Activated CD4-positive, CD25-positive, alpha-beta regulatory T cell treated with anti-CD3 and anti-CD28 coated beads, Interleukin-2, amount 50 U/mL, for 72 hours (primary cell): ENCODE data around the gene YDJC.
A peak's percentile ranks its signal among the peaks of the same experiment; 100 is the strongest.
"Not testable (repeated sequence)": the region's sequence is repeated elsewhere in the genome, so short reads cannot be mapped to it uniquely, and the experiment has no call there.

Source experiments
- DNase-seq: peaks from one replicate; pipeline ENCODE4 v3.0.0; 2021

Gene YDJC

GRCh38 chr22:21628386-21629254, 1.2 kb downstream of the YDJC start:
- DNase-seq = no peak

- no peak for DNase-seq
Observed at GRCh38 chr22:21626735-21627469, 2.9 kb downstream of the YDJC start.

GRCh38 chr22:21626073-21626734, 3.6 kb downstream of the YDJC start:
- DNase-seq = no peak

GRCh38 chr22:21624880-21625791, 4.7 kb downstream of the YDJC start:
- no peak for DNase-seq

GRCh38 chr22:21624120-21624879, 5.5 kb downstream of the YDJC start:
- DNase-seq = peak; percentile 57

- no peak for DNase-seq
Observed at GRCh38 chr22:21623648-21623970, 6.2 kb downstream of the YDJC start.

DNA sequence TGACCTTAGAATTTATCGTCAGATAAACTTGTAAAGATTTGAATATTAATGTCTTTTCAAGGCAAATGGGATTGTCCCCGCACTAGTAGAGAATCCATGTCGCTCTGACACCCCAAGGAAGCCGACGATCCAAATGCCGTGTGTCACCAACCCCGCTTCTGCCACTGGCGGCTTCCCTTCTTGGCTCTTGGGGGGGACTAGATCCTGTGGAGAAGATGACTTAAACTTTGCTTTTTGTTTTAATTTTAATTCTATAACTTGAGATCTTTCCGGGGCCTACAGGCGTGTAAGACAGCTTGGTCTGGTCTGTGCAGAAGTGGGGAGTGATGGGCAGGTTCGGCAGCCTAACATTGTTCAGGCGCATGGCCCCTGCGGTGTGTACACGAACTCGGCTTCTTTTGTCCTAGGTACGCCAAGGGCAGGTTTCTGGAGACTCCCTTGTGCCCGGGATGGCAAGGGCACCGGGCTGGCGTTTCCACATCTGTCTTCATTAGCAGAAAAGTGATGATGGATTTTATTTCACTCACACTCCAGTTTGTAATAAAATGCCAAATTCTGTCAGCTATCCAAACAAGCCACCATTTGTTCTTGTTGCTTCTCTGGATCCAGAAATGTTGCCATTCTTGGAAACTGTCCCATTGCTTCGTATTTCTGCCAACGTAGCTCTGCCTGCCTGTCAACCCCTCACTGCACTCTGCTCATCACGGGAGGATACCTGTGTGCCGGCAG, 6.7 kb downstream of the YDJC start:
- DNase-seq = no peak

GRCh38 chr22:21622011-21622918, 7.6 kb downstream of the YDJC start:
- DNase-seq = no peak

- DNase-seq = no peak
Observed at GRCh38 chr22:21621025-21621424, 8.8 kb downstream of the YDJC start.

- not testable (repeated sequence) for DNase-seq
Observed at GRCh38 chr22:21617337-21617736, 12.5 kb downstream of the YDJC start.

GRCh38 chr22:21615731-21616130, 14.1 kb downstream of the YDJC start:
- no peak for DNase-seq

DNA sequence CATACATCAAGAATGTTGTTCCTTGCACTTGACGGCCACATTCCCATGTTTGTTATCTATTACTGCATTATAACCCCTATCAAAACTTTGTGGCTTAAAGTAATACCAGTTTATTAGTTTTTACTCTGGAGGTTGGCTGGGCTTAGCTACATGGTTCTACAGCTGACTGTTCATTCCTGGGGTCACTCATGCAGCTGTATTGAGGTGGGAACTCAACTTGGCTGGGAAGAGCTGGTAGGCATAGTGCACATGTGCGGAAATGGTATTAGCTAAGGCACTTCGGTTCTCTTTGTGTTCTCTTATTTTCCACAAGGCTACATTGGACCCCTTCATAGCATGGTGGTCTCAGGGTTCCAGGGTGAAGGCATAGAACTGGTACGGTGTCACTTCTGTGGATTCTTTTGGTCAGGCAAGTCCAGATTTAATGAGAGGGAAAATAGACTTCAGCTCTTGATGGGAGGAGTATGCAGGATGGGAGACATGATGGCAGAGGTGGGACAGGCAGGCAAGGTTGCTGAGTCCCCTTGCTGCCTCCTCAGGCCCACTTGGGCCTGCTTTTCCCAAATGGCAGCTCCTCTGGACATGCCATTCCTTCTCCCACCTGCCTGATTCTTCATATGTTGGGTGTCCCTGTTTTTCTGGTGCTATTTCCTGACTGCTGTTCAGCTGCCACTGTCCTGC, 16.1 kb downstream of the YDJC start:
- no peak for DNase-seq

- no peak for DNase-seq
Observed at GRCh38 chr22:21612858-21613257, 17.0 kb downstream of the YDJC start.

DNA sequence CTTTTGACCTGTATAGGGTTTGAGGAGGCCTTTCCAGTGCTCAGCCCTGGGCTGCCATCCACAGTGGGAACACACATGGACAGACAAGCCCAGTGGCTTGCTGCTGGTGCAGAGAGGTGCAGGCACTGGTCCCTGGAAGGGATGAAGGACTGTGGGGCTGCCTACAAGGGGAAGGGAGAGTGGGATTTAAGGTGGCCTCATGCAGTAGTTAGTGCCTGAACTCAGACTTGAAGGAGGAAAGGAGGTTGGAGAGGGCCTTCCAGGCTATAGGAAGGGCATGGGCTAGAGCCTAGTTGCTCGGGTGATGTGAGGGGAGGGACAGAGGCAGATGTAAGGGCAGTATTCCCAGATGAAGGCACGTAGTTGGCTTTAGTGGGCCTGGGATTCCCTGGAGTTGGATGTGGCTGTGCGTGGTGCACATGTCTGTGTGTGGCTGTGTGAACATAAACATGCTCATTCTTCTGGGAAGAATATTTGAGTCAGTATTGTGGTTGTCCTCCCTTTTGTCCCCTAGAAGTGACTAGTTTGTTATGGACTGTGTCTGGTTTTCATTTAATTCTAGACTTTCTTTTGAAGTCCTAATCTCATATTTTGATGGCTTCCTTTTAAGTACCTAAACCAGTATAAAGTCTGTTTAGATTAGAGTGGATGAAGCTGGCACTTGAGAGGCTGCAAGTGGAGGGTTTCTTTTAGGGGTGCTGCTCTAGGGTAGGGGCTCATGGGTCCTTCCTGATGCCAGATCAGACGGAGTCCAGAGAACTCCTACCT, 18.4 kb downstream of the YDJC start:
- DNase-seq = no peak

DNA sequence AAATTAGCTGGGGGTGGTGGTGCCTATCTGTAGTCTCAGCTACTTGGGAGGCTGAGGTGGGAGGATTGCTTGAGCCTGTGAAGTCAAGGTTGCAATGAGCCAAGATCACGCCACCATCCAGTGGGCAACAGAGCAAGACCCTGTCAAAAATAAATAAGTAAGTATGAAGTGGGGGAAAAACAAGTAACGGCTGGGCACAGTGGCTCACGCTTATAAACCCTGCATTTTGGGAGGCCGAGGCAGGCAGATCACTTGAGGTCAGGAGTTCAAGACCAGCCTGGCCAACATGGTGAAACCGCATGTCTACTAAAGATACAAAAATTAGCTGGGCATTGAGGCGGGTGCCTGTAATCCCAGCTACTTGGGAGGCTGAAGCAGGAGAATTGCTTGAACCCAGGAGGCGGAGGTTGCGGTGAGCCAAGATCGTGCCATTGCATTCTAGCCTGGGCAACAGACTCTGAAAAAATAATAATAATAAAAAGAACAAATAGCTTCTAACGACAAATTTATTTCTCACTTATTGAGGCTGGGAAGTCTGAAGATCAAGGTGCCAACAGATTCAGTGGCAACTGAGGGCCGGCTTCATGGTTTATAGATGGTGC, 20.2 kb downstream of the YDJC start:
- not testable (repeated sequence) for DNase-seq

GRCh38 chr22:21606775-21607174, 23.0 kb downstream of the YDJC start:
- no peak for DNase-seq

DNA sequence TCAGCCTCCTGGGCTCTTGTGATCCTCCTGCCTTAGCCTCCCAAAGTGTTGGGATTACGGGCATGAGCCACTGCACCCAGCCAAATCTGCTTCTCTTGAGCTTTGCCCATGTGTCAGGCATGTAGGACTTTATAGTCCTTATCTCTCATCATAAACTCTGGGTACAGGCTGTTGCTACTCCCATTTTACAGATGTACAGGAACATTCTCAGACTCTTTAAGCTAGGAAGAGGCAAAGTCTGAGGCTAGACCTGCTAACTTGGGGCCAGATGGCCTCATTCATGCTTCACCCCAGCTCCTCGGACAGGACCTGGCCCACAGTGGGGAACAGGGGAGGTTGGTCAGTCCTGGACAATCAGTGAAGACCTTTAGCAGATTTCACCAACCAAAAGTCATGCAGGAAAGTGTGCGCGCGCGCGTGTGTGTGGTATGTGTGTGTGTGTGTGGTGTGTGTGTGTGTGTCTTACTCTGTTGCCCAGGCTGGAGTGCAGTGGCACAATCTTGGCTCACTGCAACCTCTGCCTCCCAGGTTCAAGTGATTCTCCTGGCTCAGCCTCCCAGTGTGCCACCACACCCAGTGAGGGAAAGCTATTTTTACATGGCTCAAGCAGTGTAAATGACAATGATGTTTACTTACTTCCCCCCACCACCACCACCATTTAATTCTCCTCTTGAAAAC, 23.8 kb downstream of the YDJC start:
- DNase-seq = no peak

GRCh38 chr22:21603973-21604372, 25.8 kb downstream of the YDJC start:
- DNase-seq = no peak
